Choroid plexus epithelial cell (primary cell): ENCODE measurements around the gene MYO1F.
A peak's percentile ranks its signal among the peaks of the same experiment; 100 is the strongest.

Experiments
- DNase-seq: peaks from one replicate; pipeline ENCODE4 v3.0.0-alpha.2; 2010; ENCODE audit warnings: low read depth
- H3K4me3 ChIP-seq: 2 replicates; pipeline ENCODE4 v1.5.1; 2011; ENCODE audit warnings: low read depth, mild to moderate bottlenecking, control low read depth, low read length, moderate library complexity
- CTCF ChIP-seq: conservative IDR thresholded peaks from 2 replicates; pipeline ENCODE4 v1.5.1; 2011; ENCODE audit warnings: low read depth, mild to moderate bottlenecking, control low read depth, inconsistent platforms, low read length, moderate library complexity

Gene MYO1F

GRCh38 chr19:8511573-8512101 lies 65.6 kb downstream of the MYO1F start:
- DNase-seq, result no peak
- no peak overlapping the region for H3K4me3 ChIP-seq

GRCh38 chr19:8510589-8511115 lies 66.6 kb downstream of the MYO1F start:
- no peak overlapping the region for H3K4me3 ChIP-seq

More at GRCh38 chr19:8511573-8512101, 65.6 kb downstream of the MYO1F start:
- TF ChIP-seq CTCF, result no peak

GRCh38 chr19:8506402-8506957 lies 70.8 kb downstream of the MYO1F start:
- no peak for DNase-seq
- TF ChIP-seq CTCF, result no peak
- H3K4me3 ChIP-seq, result peak overlapping the region; percentile 61

More at GRCh38 chr19:8510589-8511115, 66.6 kb downstream of the MYO1F start:
- TF ChIP-seq CTCF, result no peak
- no peak for DNase-seq

- H3K4me3 ChIP-seq, result peak overlapping the region; percentile 61
- peak; percentile 83 for TF ChIP-seq CTCF
- DNase-seq, result peak; percentile 68
Measured at GRCh38 chr19:8505680-8506401, 71.4 kb downstream of the MYO1F start.

GRCh38 chr19:8504919-8505318 lies 72.3 kb downstream of the MYO1F start:
- TF ChIP-seq CTCF, result no peak
- DNase-seq, result no peak
- H3K4me3 ChIP-seq, result no peak overlapping the region

- no peak for DNase-seq
- no peak overlapping the region for H3K4me3 ChIP-seq
- TF ChIP-seq CTCF, result no peak
Measured at GRCh38 chr19:8504171-8504570, 73.1 kb downstream of the MYO1F start.

GRCh38 chr19:8503510-8503909 lies 73.7 kb downstream of the MYO1F start:
- TF ChIP-seq CTCF, result no peak
- no peak overlapping the region for H3K4me3 ChIP-seq
- no peak for DNase-seq
